NT2/D1 (cell line): ENCODE results near the gene MPL.

Experiments
- DNase-seq: peaks from one replicate; pipeline ENCODE4 v3.0.0-alpha.2; 2011; ENCODE audit warnings: low read depth, low spot score
- H3K27me3 ChIP-seq: 2 replicates; pipeline ENCODE4 v1.6.0; 2011; ENCODE audit warnings: mild to moderate bottlenecking; ENCODE audit not compliant: insufficient read length, insufficient read depth
- H3K36me3 ChIP-seq: 2 replicates; pipeline ENCODE4 v1.6.1; 2011; ENCODE audit warnings: mild to moderate bottlenecking, low read length, mixed read lengths; ENCODE audit not compliant: insufficient read depth, insufficient read length
- H3K4me1 ChIP-seq: 2 replicates; pipeline ENCODE4 v1.5.1; 2011; ENCODE audit not compliant: insufficient read depth, insufficient read length
- H3K4me3 ChIP-seq: 2 replicates; pipeline ENCODE4 v1.5.1; 2011; ENCODE audit warnings: low read depth; ENCODE audit not compliant: insufficient read length
- H3K9ac ChIP-seq: 2 replicates; pipeline ENCODE4 v1.6.0; 2011; ENCODE audit warnings: low read depth; ENCODE audit not compliant: insufficient read length
- H3K9me3 ChIP-seq: 2 replicates; pipeline ENCODE4 v1.5.1; 2011; ENCODE audit warnings: mild to moderate bottlenecking, low read length; ENCODE audit not compliant: insufficient read depth
- SUZ12 ChIP-seq: IDR thresholded peaks from 2 replicates; pipeline ENCODE4 v1.6.1; 2011; ENCODE audit not compliant: insufficient read length, insufficient read depth; ENCODE audit errors: extremely low read depth
- YY1 ChIP-seq: IDR thresholded peaks from 2 replicates; pipeline ENCODE4 v1.6.1; 2011; ENCODE audit not compliant: insufficient read length, insufficient read depth
- ZNF274 ChIP-seq: IDR thresholded peaks from 2 replicates; pipeline ENCODE4 v1.6.1; 2011; ENCODE audit warnings: mild to moderate bottlenecking, low read depth, low read length

Gene MPL

GRCh38 chr1:43358746-43359693 is 21.4 kb downstream of the MPL start, which contains the start of gene CDC20:
Gene CDC20 (plus strand): TSS chr1:43358981. CDS start chr1:43359216, 235 bp downstream.
- H3K9me3 ChIP-seq: no peaks in the 10 kb centered on the region
- H3K4me1 ChIP-seq: peaks cover 15% of the 10 kb centered on the region
- no peaks in the 10 kb centered on the region for H3K27me3 ChIP-seq
- H3K36me3 ChIP-seq: peaks cover 65% of the 10 kb centered on the region
- DNase-seq: peak; percentile 100
- H3K4me3 ChIP-seq: peak within 1 kb of the TSS; percentile 96
- TF ChIP-seq SUZ12 (no peak), YY1 (no peak), ZNF274 (no peak)
- peak within 1 kb of the TSS; percentile 96 for H3K9ac ChIP-seq

DNA sequence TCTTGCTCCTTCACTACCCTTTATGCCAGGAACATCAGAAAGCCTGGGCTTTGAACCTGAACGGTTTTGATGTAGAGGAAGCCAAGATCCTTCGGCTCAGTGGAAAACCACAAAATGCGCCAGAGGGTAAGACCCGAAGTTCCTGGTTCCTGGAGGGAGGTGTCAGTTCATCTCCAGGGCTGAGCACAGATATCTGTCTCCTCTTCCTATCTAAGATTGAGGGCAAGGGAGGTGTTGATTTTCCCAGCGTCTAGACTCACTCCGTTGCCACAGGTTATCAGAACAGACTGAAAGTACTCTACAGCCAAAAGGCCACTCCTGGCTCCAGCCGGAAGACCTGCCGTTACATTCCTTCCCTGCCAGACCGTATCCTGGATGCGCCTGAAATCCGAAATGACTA is 22.1 kb downstream of the MPL start:
- Histone ChIP-seq H3K27me3 (no peaks in the 10 kb centered on the region), H3K4me3 (peak overlapping the region; percentile 96), H3K36me3 (peaks cover 69% of the 10 kb centered on the region), H3K4me1 (peaks cover 15% of the 10 kb centered on the region), H3K9ac (peak overlapping the region; percentile 96), H3K9me3 (no peaks in the 10 kb centered on the region)
- no peak for DNase-seq
- no peak for TF ChIP-seq ZNF274
- TF ChIP-seq SUZ12: no peak
- no peak for TF ChIP-seq YY1

DNA sequence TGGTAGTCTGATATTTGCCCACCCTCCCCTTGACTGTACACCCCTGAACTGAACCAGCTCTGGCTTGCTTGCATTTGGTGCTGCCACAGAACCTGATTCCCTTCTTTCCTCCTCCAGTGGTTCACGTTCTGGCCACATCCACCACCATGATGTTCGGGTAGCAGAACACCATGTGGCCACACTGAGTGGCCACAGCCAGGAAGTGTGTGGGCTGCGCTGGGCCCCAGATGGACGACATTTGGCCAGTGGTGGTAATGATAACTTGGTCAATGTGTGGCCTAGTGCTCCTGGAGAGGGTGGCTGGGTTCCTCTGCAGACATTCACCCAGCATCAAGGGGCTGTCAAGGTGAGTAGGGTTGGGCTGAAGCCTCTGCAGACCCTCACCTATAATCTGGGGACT is 23.0 kb downstream of the MPL start:
- H3K9me3 ChIP-seq: no peaks in the 10 kb centered on the region
- H3K4me1 ChIP-seq: peaks cover 19% of the 10 kb centered on the region
- no peak for DNase-seq
- H3K36me3 ChIP-seq: peaks cover 77% of the 10 kb centered on the region
- peak overlapping the region; percentile 96 for H3K9ac ChIP-seq
- H3K27me3 ChIP-seq: no peaks in the 10 kb centered on the region
- H3K4me3 ChIP-seq: peak overlapping the region; percentile 96
- no peak for TF ChIP-seq ZNF274
- no peak for TF ChIP-seq YY1
- TF ChIP-seq SUZ12: no peak

DNA sequence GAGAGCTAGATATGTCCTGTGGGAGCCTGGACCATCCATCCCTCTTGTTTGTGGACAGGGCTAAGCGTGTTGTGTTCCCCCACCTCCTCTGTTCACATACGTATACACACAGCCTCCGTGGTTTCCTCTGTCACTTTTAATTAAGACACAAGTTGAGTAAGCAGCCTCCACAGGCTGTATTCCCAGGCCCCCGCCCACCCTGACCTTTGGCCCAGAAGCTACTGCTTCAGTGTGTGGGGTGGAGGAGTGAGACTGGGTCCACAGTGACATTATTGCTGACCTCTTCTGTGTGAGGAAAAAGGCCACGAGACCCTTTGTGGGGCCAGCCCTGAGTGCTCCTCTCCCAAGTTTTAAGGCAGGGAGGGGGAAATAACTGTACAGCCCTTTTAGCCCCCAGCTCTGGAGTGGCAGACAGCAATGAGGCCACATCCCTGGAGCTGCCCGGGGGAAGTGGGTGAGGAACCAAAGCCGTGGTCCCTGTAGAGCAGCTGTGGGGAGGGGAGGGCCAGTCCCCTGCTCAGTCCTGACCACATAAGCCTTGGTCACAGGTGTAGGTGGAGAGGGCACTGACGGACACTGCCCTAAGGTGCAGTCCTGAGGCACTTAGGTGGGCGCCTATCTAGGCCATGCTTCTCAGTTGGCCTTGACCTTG is 25.8 kb downstream of the MPL start:
- DNase-seq: no peak
- Histone ChIP-seq H3K4me1 (peaks cover 31% of the 10 kb centered on the region), H3K9me3 (no peaks in the 10 kb centered on the region), H3K27me3 (no peaks in the 10 kb centered on the region), H3K4me3 (no peak overlapping the region), H3K9ac (no peak overlapping the region), H3K36me3 (peaks cover 70% of the 10 kb centered on the region)
- TF ChIP-seq YY1: no peak
- no peak for TF ChIP-seq ZNF274
- no peak for TF ChIP-seq SUZ12

DNA sequence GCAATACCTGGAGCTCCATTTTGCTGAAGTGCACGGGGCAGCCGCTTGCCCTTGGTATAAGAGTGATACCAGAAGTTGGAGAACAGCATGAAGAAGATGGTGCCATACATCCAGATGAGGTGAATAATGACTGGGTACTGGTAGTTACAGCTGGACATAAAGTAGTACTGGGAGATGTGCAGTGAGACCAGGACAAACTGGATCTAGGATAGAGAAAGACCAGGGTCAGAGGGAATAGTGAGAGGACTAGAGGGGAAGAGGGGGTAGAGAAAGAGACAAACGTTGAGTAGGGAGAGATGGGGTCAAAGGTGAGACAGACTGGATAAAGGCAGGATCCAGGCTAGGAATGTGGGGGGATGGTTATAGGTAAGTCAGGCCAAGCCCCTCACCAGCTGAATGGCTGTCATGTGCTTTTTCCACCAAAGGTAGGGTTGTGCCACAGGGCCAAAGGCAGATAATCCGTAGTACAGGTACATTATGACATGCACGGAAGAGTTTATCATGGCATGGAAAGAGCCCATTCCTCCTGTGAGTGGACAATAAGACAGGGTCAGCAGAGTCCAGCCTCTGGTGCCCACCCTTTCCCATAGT is 26.4 kb downstream of the MPL start:
- Histone ChIP-seq H3K36me3 (peaks cover 72% of the 10 kb centered on the region), H3K27me3 (no peaks in the 10 kb centered on the region), H3K9me3 (no peaks in the 10 kb centered on the region), H3K9ac (no peak overlapping the region), H3K4me3 (no peak overlapping the region), H3K4me1 (peaks cover 31% of the 10 kb centered on the region)
- DNase-seq: no peak
- TF ChIP-seq YY1 (no peak), SUZ12 (no peak), ZNF274 (no peak)

DNA sequence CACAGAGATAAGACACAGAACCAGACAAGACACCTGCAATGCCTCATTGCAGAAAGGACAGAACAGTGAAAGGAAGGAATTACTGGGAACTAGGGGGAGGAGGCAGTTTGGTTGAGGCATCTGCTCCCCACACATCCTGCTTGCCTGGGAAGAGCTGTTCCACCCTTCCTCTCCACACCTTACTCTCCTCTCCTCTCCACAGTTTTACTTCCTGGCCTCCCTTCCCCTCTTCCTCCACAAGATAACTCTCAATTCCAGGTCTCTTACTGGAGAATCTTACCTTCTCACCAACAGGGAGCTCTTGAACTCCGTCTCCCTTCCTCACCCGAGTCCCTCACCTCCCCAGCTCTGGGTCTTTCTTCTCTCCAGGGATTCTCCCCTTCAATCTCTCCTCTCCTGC is 28.1 kb downstream of the MPL start:
- Histone ChIP-seq H3K4me3 (peak overlapping the region; percentile 9), H3K9ac (peak overlapping the region; percentile 96), H3K9me3 (no peaks in the 10 kb centered on the region), H3K36me3 (peaks cover 64% of the 10 kb centered on the region), H3K27me3 (no peaks in the 10 kb centered on the region), H3K4me1 (peaks cover 21% of the 10 kb centered on the region)
- DNase-seq: no peak
- TF ChIP-seq SUZ12 (no peak), YY1 (no peak), ZNF274 (no peak)

DNA sequence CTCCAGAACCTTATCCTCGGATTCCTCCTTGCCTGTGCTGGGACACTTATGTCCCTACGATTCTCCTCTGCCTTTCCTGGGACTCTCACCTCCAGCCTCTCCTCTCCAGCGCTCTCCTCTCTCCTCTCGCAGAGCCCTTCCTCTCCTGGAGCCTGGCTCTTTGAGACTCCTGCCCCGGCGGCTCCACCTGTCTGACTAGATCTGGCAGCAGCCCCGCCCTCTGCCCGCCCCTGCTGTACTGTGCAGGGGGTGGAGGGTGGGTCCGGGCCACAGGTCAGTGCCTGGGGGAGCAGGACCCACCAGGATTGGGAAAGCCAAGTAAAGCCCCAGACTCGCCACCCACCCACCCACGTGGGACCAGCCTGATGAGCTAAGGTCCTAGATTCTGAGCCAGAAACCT is 28.6 kb downstream of the MPL start:
- H3K4me1 ChIP-seq: peaks cover 16% of the 10 kb centered on the region
- H3K36me3 ChIP-seq: peaks cover 61% of the 10 kb centered on the region
- peak overlapping the region; percentile 89 for H3K4me3 ChIP-seq
- H3K9ac ChIP-seq: peak overlapping the region; percentile 96
- no peak for DNase-seq
- no peaks in the 10 kb centered on the region for H3K27me3 ChIP-seq
- TF ChIP-seq SUZ12 (no peak), YY1 (no peak), ZNF274 (no peak)
- H3K9me3 ChIP-seq: no peaks in the 10 kb centered on the region
